Kidney (tissue), 2 donors: ENCODE data around the gene FPR2. TPM values are rescaled to one million over a fixed set of nuclear protein-coding genes. Genes with fewer than 3 reads are reported as not detected.

Experiments used
- polyA plus RNA-seq: library from polyadenylated mRNA; stranded (reverse); fragments of 350-450 nt; fragmentation: Illumina TruSeq; extraction: RNeasy Lipid Tissue Mini Kit (QIAGEN cat#74804); gene quantifications from one replicate; pipeline ENCODE4 v1.2.3, GENCODE V29; 2014; ENCODE audit warnings: low read depth, low replicate concordance; ENCODE audit not compliant: insufficient read depth
- total RNA-seq: library from RNA; stranded (reverse); fragmentation: NEBNext Ultra II Directional; extraction: Animal tissue kit (Norgen Biotek cat#: 25700); gene quantifications from one replicate; pipeline ENCODE4 v1.2.1, GENCODE V29; 2021
- donor health status: DM: yes; HTN: yes; CAD: no.

The FPR2 gene
- total and polyA plus RNA-seq, 2 donors from 2014 or later, result 2.3 TPM; not detected in 1

Other genes starting within 250 kb of the FPR2 start
- 4.8 TPM for gene SIGLEC6, start 229.5 kb upstream of the FPR2 start, total RNA-seq
- not detected for gene SIGLEC6, start 229.5 kb upstream of the FPR2 start, polyA plus RNA-seq
- gene ZNF175, start 189.9 kb upstream of the FPR2 start, total RNA-seq, result 20.1 TPM
- 3.3 TPM for gene ZNF175, start 189.9 kb upstream of the FPR2 start, polyA plus RNA-seq
- not detected for gene SIGLEC5, start 130.8 kb upstream of the FPR2 start, total RNA-seq
- not detected for gene SIGLEC5, start 130.8 kb upstream of the FPR2 start, polyA plus RNA-seq
- gene SIGLEC14, start 114.4 kb upstream of the FPR2 start, total RNA-seq, result 11.5 TPM
- gene SIGLEC14, start 114.4 kb upstream of the FPR2 start, polyA plus RNA-seq, result 0.26 TPM
- 25.4 TPM for gene SPACA6, start 67.8 kb upstream of the FPR2 start, total RNA-seq
- gene SPACA6, start 67.8 kb upstream of the FPR2 start, polyA plus RNA-seq, result 18.9 TPM
- not detected for gene HAS1, start 37.2 kb upstream of the FPR2 start, total RNA-seq
- not detected for gene HAS1, start 37.2 kb upstream of the FPR2 start, polyA plus RNA-seq
- 16.6 TPM for gene FPR1, start 9.3 kb upstream of the FPR2 start, total RNA-seq
- 2.2 TPM for gene FPR1, start 9.3 kb upstream of the FPR2 start, polyA plus RNA-seq
- 8.5 TPM for gene FPR3, start 34.0 kb downstream of the FPR2 start, total RNA-seq
- gene FPR3, start 34.0 kb downstream of the FPR2 start, polyA plus RNA-seq, result 1.1 TPM
- gene ZNF577, start 126.8 kb downstream of the FPR2 start, total RNA-seq, result 19.0 TPM
- gene ZNF577, start 126.8 kb downstream of the FPR2 start, polyA plus RNA-seq, result 32.2 TPM
- 16.2 TPM for gene ZNF649, start 143.8 kb downstream of the FPR2 start, total RNA-seq
- gene ZNF649, start 143.8 kb downstream of the FPR2 start, polyA plus RNA-seq, result 4.9 TPM
- 6.9 TPM for gene ZNF613, start 166.3 kb downstream of the FPR2 start, total RNA-seq
- 5.8 TPM for gene ZNF613, start 166.3 kb downstream of the FPR2 start, polyA plus RNA-seq
- gene ZNF350, start 225.7 kb downstream of the FPR2 start, total RNA-seq, result 18.9 TPM
- 7.8 TPM for gene ZNF350, start 225.7 kb downstream of the FPR2 start, polyA plus RNA-seq
- 15.3 TPM for gene ZNF615, start 247.0 kb downstream of the FPR2 start, total RNA-seq
- 5.3 TPM for gene ZNF615, start 247.0 kb downstream of the FPR2 start, polyA plus RNA-seq